Liver (tissue), 3 donors: Measurements from ENCODE around the gene CYBRD1.

Experiments
- GABPA ChIP-seq, 2 donors: IDR thresholded peaks in 1 of 2; conservative IDR thresholded peaks in 1 of 2; 2 replicates each; pipeline ENCODE4 v1.6.1; 2016; ENCODE audit warnings: antibody characterized with exemption in 2 of 2, mild to moderate bottlenecking in 1 of 2, moderate library complexity in 1 of 2
- JUND ChIP-seq, 2 donors: IDR thresholded peaks; 2 replicates each; pipeline ENCODE4 v1.6.1; 2016; ENCODE audit warnings: antibody characterized with exemption in 2 of 2
- NR2F2 ChIP-seq: IDR thresholded peaks from 2 replicates; pipeline ENCODE4 v1.6.1; 2016; ENCODE audit warnings: antibody characterized with exemption
- RAD21 ChIP-seq, 2 donors: IDR thresholded peaks; 2 replicates each; pipeline ENCODE4 v1.6.1; 2016; ENCODE audit warnings: antibody characterized with exemption in 2 of 2, mild to moderate bottlenecking in 2 of 2
- RXRA ChIP-seq, 2 donors: IDR thresholded peaks; 2 replicates each; pipeline ENCODE4 v1.6.1; 2017 to 2018; ENCODE audit warnings: antibody characterized with exemption in 2 of 2, mild to moderate bottlenecking in 1 of 2
- SP1 ChIP-seq: IDR thresholded peaks from 2 replicates; pipeline ENCODE4 v1.6.1; 2018; ENCODE audit warnings: antibody characterized with exemption, mild to moderate bottlenecking
- TAF1 ChIP-seq: conservative IDR thresholded peaks from 2 replicates; pipeline ENCODE4 v1.6.1; 2016; ENCODE audit warnings: antibody characterized with exemption, mild to moderate bottlenecking
- TF ChIP-seq, protein P1 (sequence below): fragments of 150-350 bp; IDR thresholded peaks from 2 replicates; pipeline ENCODE4 v1.5.1; 2017; ENCODE audit warnings: improper control_type of control experiment, low read depth, low read length; ENCODE audit not compliant: missing input control
- TF ChIP-seq, protein P2 (sequence below): IDR thresholded peaks from 2 replicates; pipeline ENCODE4 v1.6.1; 2016; ENCODE audit warnings: antibody characterized with exemption
- TF ChIP-seq, protein P3 (sequence below): IDR thresholded peaks from 2 replicates; pipeline ENCODE4 v1.6.1; 2016; ENCODE audit warnings: antibody characterized with exemption, mild to moderate bottlenecking
- TF ChIP-seq, protein P4 (sequence below): IDR thresholded peaks from 2 replicates; pipeline ENCODE4 v1.6.1; 2016; ENCODE audit warnings: antibody characterized with exemption
- donor health status: healthy.
- donor health status: healthy.

DNA sequence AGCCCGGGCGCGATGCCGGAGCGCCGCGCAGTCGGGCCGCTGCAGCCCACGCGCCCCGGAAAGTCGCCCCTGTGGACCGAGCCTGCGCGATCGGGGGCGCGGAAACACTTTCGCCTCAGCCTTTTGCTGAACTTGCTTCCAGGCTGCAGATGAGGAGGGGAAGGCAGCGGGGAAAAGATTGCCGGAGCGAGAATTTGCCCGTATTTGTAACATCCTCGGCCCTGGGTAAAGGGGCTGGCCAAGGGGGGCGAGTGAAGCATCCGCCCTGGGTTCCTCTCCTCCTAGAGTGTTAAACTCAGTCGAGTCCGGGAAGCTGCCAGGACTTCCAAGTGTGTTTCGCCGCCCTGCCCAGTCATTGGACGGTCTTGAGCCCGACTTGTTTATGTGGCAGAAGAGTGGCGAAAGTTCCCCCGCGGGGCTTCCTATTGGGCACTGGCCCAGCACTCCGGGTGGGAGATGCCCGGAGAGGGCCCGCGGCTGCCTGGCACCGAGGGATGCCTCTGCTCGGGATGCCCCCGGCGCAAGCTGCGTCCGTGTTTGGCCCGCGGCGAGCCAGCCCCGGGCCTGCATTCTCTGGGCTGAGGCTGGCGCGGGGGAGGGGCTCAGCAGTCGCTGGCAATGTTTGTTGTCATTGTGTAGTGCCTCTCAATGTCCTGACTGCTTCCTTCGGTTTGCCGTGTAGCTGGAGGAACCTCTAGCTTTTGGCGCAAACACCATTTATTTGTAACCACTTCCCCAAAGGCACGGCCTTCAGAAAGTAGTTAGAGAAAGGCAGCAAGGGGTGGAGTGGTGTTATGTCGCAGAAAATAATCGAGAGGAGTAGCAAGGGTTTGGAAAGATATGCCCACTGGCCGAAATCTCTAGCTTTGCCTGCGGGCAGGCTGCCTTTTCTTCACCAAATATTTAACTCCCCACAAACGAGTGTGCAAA, 1.1 kb downstream of the CYBRD1 start:
- TF ChIP-seq JUND (IDR thresholded peaks at IDR 0.05) (no peak), NR2F2 (no peak), TAF1 (no peak), SP1 (no peak), GABPA (IDR thresholded peaks at IDR 0.05 in 1 of 2, conservative IDR thresholded peaks at IDR 0.05 in 1 of 2) (no peak), RXRA (IDR thresholded peaks at IDR 0.05) (peak in 1 of 2 donors; percentile 7), RAD21 (IDR thresholded peaks at IDR 0.05) (peak in 1 of 2 donors; percentile 28)
- TF ChIP-seq, protein P1, sequence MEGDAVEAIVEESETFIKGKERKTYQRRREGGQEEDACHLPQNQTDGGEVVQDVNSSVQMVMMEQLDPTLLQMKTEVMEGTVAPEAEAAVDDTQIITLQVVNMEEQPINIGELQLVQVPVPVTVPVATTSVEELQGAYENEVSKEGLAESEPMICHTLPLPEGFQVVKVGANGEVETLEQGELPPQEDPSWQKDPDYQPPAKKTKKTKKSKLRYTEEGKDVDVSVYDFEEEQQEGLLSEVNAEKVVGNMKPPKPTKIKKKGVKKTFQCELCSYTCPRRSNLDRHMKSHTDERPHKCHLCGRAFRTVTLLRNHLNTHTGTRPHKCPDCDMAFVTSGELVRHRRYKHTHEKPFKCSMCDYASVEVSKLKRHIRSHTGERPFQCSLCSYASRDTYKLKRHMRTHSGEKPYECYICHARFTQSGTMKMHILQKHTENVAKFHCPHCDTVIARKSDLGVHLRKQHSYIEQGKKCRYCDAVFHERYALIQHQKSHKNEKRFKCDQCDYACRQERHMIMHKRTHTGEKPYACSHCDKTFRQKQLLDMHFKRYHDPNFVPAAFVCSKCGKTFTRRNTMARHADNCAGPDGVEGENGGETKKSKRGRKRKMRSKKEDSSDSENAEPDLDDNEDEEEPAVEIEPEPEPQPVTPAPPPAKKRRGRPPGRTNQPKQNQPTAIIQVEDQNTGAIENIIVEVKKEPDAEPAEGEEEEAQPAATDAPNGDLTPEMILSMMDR, result no peak
- TF ChIP-seq, protein P2, sequence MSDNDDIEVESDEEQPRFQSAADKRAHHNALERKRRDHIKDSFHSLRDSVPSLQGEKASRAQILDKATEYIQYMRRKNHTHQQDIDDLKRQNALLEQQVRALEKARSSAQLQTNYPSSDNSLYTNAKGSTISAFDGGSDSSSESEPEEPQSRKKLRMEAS, result no peak
- TF ChIP-seq, protein P3, sequence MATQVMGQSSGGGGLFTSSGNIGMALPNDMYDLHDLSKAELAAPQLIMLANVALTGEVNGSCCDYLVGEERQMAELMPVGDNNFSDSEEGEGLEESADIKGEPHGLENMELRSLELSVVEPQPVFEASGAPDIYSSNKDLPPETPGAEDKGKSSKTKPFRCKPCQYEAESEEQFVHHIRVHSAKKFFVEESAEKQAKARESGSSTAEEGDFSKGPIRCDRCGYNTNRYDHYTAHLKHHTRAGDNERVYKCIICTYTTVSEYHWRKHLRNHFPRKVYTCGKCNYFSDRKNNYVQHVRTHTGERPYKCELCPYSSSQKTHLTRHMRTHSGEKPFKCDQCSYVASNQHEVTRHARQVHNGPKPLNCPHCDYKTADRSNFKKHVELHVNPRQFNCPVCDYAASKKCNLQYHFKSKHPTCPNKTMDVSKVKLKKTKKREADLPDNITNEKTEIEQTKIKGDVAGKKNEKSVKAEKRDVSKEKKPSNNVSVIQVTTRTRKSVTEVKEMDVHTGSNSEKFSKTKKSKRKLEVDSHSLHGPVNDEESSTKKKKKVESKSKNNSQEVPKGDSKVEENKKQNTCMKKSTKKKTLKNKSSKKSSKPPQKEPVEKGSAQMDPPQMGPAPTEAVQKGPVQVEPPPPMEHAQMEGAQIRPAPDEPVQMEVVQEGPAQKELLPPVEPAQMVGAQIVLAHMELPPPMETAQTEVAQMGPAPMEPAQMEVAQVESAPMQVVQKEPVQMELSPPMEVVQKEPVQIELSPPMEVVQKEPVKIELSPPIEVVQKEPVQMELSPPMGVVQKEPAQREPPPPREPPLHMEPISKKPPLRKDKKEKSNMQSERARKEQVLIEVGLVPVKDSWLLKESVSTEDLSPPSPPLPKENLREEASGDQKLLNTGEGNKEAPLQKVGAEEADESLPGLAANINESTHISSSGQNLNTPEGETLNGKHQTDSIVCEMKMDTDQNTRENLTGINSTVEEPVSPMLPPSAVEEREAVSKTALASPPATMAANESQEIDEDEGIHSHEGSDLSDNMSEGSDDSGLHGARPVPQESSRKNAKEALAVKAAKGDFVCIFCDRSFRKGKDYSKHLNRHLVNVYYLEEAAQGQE, result no peak
- TF ChIP-seq, protein P4, sequence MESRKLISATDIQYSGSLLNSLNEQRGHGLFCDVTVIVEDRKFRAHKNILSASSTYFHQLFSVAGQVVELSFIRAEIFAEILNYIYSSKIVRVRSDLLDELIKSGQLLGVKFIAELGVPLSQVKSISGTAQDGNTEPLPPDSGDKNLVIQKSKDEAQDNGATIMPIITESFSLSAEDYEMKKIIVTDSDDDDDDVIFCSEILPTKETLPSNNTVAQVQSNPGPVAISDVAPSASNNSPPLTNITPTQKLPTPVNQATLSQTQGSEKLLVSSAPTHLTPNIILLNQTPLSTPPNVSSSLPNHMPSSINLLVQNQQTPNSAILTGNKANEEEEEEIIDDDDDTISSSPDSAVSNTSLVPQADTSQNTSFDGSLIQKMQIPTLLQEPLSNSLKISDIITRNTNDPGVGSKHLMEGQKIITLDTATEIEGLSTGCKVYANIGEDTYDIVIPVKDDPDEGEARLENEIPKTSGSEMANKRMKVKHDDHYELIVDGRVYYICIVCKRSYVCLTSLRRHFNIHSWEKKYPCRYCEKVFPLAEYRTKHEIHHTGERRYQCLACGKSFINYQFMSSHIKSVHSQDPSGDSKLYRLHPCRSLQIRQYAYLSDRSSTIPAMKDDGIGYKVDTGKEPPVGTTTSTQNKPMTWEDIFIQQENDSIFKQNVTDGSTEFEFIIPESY, result no peak
